A549 (cell line): Measurements from ENCODE around the gene TIMM44. TPM values are rescaled to one million over a fixed set of nuclear protein-coding genes. Genes with fewer than 3 reads are reported as not detected.

Experiments
- ATAC-seq, 2 experiments: fragments of 200-7000 bp in 1 of 2; fragments of >200 bp in 1 of 2; cut with Nextera tagmentation in 1 of 2; cut with Tn5 transposase in 1 of 2; 3 replicates each; pipeline versions ENCODE4 v1.8.0 to v1.9.1; 2018 to 2020; ENCODE audit warnings: mild to moderate bottlenecking in 1 of 2, moderate library complexity in 1 of 2
- CTCF ChIA-PET: fragments of 300-600 bp; sonication (Branson Sonifier 250); formaldehyde crosslinking; extraction: SDS; loops from one replicate; lab custom pipeline; 2021; ENCODE audit warnings: antibody characterized with exemption, inconsistent platforms; lab: Yijun Ruan, JAX
- POLR2A ChIA-PET: fragments of 350-600 bp; formaldehyde crosslinking; extraction: SDS; loops from one replicate; lab custom pipeline; 2021; ENCODE audit warnings: antibody characterized with exemption, inconsistent platforms; lab: Yijun Ruan, JAX
- DNase-seq, 2 experiments: peaks; one replicate each; pipeline versions ENCODE4 v3.0.0 to v3.0.0-alpha.2; 2011 to 2016; ENCODE audit warnings: low read depth in 1 of 2, low spot score in 1 of 2
- FAIRE-seq: peaks from 2 replicates; lab custom pipeline; 2011; peaks lifted over from hg19 to GRCh38; lab: Jason Lieb, UNC
- H3K27ac ChIP-seq, 2 experiments: fragments of >200 bp; sonication (Bioruptor Twin); formaldehyde crosslinking; 3 replicates each; pipeline ENCODE4 v1.5.1; 2016 to 2017
- H3K4me1 ChIP-seq: fragments of >200 bp; sonication (Bioruptor Twin); formaldehyde crosslinking; 3 replicates; pipeline ENCODE4 v1.6.1; 2016
- H3K4me2 ChIP-seq: fragments of >200 bp; sonication (Bioruptor Twin); formaldehyde crosslinking; 3 replicates; pipeline ENCODE4 v1.6.1; 2016
- H3K4me3 ChIP-seq: fragments of >200 bp; sonication (Bioruptor Twin); formaldehyde crosslinking; 3 replicates; pipeline ENCODE4 v1.5.1; 2016
- H3K9me3 ChIP-seq: fragments of >200 bp; sonication (Bioruptor Twin); formaldehyde crosslinking; 3 replicates; pipeline ENCODE4 v1.6.1; 2016
- CBX2 ChIP-seq: fragments of 200-600 bp; sonication (generic); IDR thresholded peaks from 2 replicates; pipeline ENCODE4 v1.6.1; 2016; ENCODE audit warnings: low read depth, mild to moderate bottlenecking, borderline replicate concordance
- CBX8 ChIP-seq: fragments of 200-600 bp; sonication (generic); IDR thresholded peaks from 2 replicates; pipeline ENCODE4 v1.6.1; 2016
- CEBPB ChIP-seq, 2 experiments: fragments of >200 bp in 1 of 2; sonication (Bioruptor Twin) in 1 of 2; formaldehyde crosslinking in 1 of 2; IDR thresholded peaks; 2 replicates each; pipeline ENCODE4 v1.6.1; 2012 to 2016
- EP300 ChIP-seq, 2 experiments: fragments of >200 bp; sonication (Bioruptor Twin); formaldehyde crosslinking; IDR thresholded peaks; 2 replicates in 1 of 2; 3 replicates in 1 of 2; pipeline ENCODE4 v1.6.1; 2016 to 2017
- ESRRA ChIP-seq: fragments of 150-350 bp; IDR thresholded peaks from 2 replicates; pipeline ENCODE4 v1.6.1; 2014; ENCODE audit warnings: mild to moderate bottlenecking, low read length, borderline replicate concordance
- FOSB ChIP-seq: fragments of 250-450 bp; sonication (Bioruptor Pico); IDR thresholded peaks from 2 replicates; pipeline ENCODE4 v1.5.0; 2020; ENCODE audit warnings: mild to moderate bottlenecking, moderate library complexity
- FOSL2 ChIP-seq, 2 experiments: fragments of 450-650 bp in 1 of 2; fragments of >200 bp in 1 of 2; sonication (Bioruptor Twin) in 1 of 2; formaldehyde crosslinking; IDR thresholded peaks; 2 replicates each; pipeline versions ENCODE4 v1.5.0 to v1.6.1; 2016 to 2020; ENCODE audit warnings: mild to moderate bottlenecking in 1 of 2, moderate library complexity in 1 of 2
- HMGXB4 ChIP-seq: fragments of 250-450 bp; sonication (Bioruptor Pico); IDR thresholded peaks from 2 replicates; pipeline ENCODE4 v1.5.0; 2021; ENCODE audit warnings: mild to moderate bottlenecking, moderate library complexity, borderline replicate concordance
- HOXA7 ChIP-seq: fragments of 250-450 bp; sonication (Bioruptor Pico); IDR thresholded peaks from 2 replicates; pipeline ENCODE4 v1.5.0; 2020; ENCODE audit warnings: mild to moderate bottlenecking, moderate library complexity
- HOXB13 ChIP-seq: fragments of 250-450 bp; sonication (Bioruptor Pico); IDR thresholded peaks from 2 replicates; pipeline ENCODE4 v1.5.0; 2020; ENCODE audit warnings: low read depth, mild to moderate bottlenecking, moderate library complexity
- HOXB5 ChIP-seq: fragments of 250-450 bp; sonication (Bioruptor Pico); IDR thresholded peaks from 2 replicates; pipeline ENCODE4 v1.5.0; 2020; ENCODE audit warnings: mild to moderate bottlenecking, moderate library complexity
- NPAS2 ChIP-seq: fragments of 250-450 bp; sonication (Bioruptor Pico); IDR thresholded peaks from 2 replicates; pipeline ENCODE4 v1.8.0; 2022; ENCODE audit warnings: mild to moderate bottlenecking, moderate library complexity, borderline replicate concordance
- POLR2AphosphoS2 ChIP-seq: conservative IDR thresholded peaks from 2 replicates; pipeline ENCODE4 v1.6.1; 2012; ENCODE audit warnings: low read length, improper control_type of control experiment, inconsistent platforms
- RARB ChIP-seq: fragments of 250-450 bp; sonication (Bioruptor Pico); IDR thresholded peaks from 2 replicates; pipeline ENCODE4 v1.8.0; 2021; ENCODE audit warnings: mild to moderate bottlenecking, moderate library complexity
- RCOR1 ChIP-seq: fragments of 150-350 bp; IDR thresholded peaks from 2 replicates; pipeline ENCODE4 v1.6.1; 2014; ENCODE audit warnings: antibody characterized with exemption, low read length, low read depth
- REST ChIP-seq: fragments of 200-600 bp; sonication (generic); IDR thresholded peaks from 2 replicates; pipeline ENCODE4 v1.6.1; 2016; ENCODE audit warnings: antibody characterized with exemption, mild to moderate bottlenecking, moderate library complexity
- SMC3 ChIP-seq: fragments of >200 bp; sonication (Bioruptor Twin); formaldehyde crosslinking; IDR thresholded peaks from 3 replicates; pipeline ENCODE4 v1.6.1; 2018; ENCODE audit warnings: inconsistent platforms
- USF2 ChIP-seq: fragments of 450-650 bp; IDR thresholded peaks from 2 replicates; pipeline ENCODE4 v1.6.1; 2014; ENCODE audit warnings: antibody characterized with exemption
- ZC3H11A ChIP-seq: fragments of 450-650 bp; IDR thresholded peaks from 2 replicates; pipeline ENCODE4 v1.6.1; 2014; ENCODE audit warnings: antibody characterized with exemption, mild to moderate bottlenecking
- ZSCAN20 ChIP-seq: fragments of 250-450 bp; sonication (Bioruptor Pico); IDR thresholded peaks from 2 replicates; pipeline ENCODE4 v1.8.0; 2022; ENCODE audit warnings: mild to moderate bottlenecking, moderate library complexity
- WGBS: methylation state at CpG from one replicate; pipeline ENCODE4 v1.1.6; 2017; ENCODE audit errors: missing lambda C conversion rate; 5-methylcytosine and 5-hydroxymethylcytosine counted together
- polyA plus RNA-seq, 4 experiments: library from polyadenylated mRNA; depleted of rRNA in 3 of 4; stranded (reverse); fragments of >200 nt; fragmentation: RNase III in 1 of 4; extraction: RNeasy Plus Mini Kit Qiagen cat#74134 plus additional on column Dnase treatment in 1 of 4; gene quantifications; 2 replicates in 3 of 4; 3 replicates in 1 of 4; pipeline ENCODE4 v1.2.3, GENCODE V29; 2011 to 2017
- TF ChIP-seq, protein P1 (sequence below): fragments of 250-450 bp; sonication (Bioruptor Pico); IDR thresholded peaks from 2 replicates; pipeline ENCODE4 v1.5.0; 2020; ENCODE audit warnings: low read depth, mild to moderate bottlenecking, moderate library complexity
- TF ChIP-seq, protein P2 (sequence below): fragments of >200 bp; sonication (Bioruptor Twin); formaldehyde crosslinking; IDR thresholded peaks from 3 replicates; pipeline ENCODE4 v1.6.1; 2016

TIMM44 gene
- polyA plus RNA-seq, 2 of the 4 experiments (the other 2 are of a cell fraction), result 29.7 to 53.2 TPM

DNA sequence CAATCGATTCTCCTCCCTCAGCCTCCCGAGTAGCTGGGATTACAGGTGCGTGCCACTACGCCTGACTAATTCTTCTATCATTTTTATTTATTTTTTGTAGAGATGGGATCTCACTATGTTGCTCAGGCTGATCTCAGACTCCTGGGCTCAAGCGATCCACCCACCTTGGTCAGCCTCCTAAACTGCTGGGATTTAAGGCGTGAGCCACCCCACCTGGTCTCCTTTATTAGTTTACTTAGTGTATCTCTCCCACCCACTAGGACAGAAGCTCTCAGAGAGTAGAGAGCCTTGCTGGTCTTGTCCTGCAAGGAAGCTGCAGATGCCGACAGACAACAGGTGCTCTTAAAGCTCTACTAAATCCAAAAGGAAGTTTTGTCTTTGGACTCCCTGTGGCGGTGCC is 57.6 kb downstream of the TIMM44 start (continued):
- TF ChIP-seq, protein P1, sequence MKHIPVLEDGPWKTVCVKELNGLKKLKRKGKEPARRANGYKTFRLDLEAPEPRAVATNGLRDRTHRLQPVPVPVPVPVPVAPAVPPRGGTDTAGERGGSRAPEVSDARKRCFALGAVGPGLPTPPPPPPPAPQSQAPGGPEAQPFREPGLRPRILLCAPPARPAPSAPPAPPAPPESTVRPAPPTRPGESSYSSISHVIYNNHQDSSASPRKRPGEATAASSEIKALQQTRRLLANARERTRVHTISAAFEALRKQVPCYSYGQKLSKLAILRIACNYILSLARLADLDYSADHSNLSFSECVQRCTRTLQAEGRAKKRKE (CRISPR knock-in tag), result no peak
- TF ChIP-seq USF2, result no peak
- TF ChIP-seq POLR2AphosphoS2, result no peak
- TF ChIP-seq NPAS2 (CRISPR knock-in tag), result no peak
- TF ChIP-seq, all 56 proteins: peak for 0

- POLR2A ChIA-PET, result no interaction called here
- no peak overlapping the region for H3K4me2 ChIP-seq
- TF ChIP-seq HOXA7 (CRISPR knock-in tag) (no peak), ZC3H11A (peak; percentile 19; the same call in 1 of the 2 replicates), CBX2 (no peak), RCOR1 (no peak)
- WGBS, result 71% methylated on average over 2 of the region's 2 CpGs
- no peak for ATAC-seq
- H3K9me3 ChIP-seq, result no peaks in the 10 kb centered on the region
- H3K4me3 ChIP-seq, result no peak overlapping the region
- H3K27ac ChIP-seq, result no peak overlapping the region
- CTCF ChIA-PET, result interaction anchor here (0.9 to 1.1 kb wide), 2 partner anchors 13 to 18 kb away, joined by 3 to 5 read pairs; no protein-coding TSS in a partner anchor
- DNase-seq, result no peak
- no peaks in the 10 kb centered on the region for H3K4me1 ChIP-seq
- FAIRE-seq, result no peak
Measured at GRCh38 chr19:7883796-7884570, 59.5 kb downstream of the TIMM44 start.

DNA sequence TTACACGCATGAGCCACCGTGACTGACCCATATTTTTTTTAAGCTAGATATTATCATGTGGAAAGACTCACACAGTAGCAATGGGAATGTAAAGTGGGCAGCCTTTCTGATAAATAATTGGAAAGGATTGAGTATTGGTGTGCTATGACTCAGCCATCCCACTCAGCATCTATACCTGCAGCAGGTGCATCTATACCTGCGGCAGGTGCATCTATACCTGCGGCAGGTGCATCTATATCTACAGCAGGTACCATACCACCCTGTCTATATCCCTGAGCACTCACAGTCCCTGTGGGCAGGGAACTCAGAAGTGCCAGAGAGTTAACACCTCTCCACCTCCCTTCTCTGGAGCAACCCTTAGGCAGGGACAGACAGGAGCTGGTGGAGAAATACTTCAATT is 60.4 kb downstream of the TIMM44 start:
- TF ChIP-seq RARB (CRISPR knock-in tag) (no peak), CEBPB (IDR thresholded peaks at IDR 0.05) (no peak), HOXB13 (CRISPR knock-in tag) (no peak), HMGXB4 (CRISPR knock-in tag) (no peak), HOXB5 (CRISPR knock-in tag) (no peak), ESRRA (no peak), FOSL2 (IDR thresholded peaks at IDR 0.05) (no peak), FOSL2 (CRISPR knock-in tag; IDR thresholded peaks at IDR 0.05) (no peak), FOSB (CRISPR knock-in tag) (no peak), REST (no peak), CBX8 (no peak), CBX2 (no peak), USF2 (no peak), ZSCAN20 (CRISPR knock-in tag) (no peak), EP300 (IDR thresholded peaks at IDR 0.05) (no peak), SMC3 (no peak)
- TF ChIP-seq, protein P2, sequence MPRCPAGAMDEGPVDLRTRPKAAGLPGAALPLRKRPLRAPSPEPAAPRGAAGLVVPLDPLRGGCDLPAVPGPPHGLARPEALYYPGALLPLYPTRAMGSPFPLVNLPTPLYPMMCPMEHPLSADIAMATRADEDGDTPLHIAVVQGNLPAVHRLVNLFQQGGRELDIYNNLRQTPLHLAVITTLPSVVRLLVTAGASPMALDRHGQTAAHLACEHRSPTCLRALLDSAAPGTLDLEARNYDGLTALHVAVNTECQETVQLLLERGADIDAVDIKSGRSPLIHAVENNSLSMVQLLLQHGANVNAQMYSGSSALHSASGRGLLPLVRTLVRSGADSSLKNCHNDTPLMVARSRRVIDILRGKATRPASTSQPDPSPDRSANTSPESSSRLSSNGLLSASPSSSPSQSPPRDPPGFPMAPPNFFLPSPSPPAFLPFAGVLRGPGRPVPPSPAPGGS, result no peak
- Histone ChIP-seq H3K4me2 (no peak overlapping the region), H3K4me3 (no peak overlapping the region), H3K4me1 (no peaks in the 10 kb centered on the region), H3K27ac (no peak overlapping the region), H3K9me3 (no peaks in the 10 kb centered on the region)
- 100% methylated on average over 4 of the region's 4 CpGs for WGBS
- ChIA-PET POLR2A (no interaction called here), CTCF (interaction anchor here (0.9 to 2.1 kb wide), 3 partner anchors 12 to 19 kb away, joined by 3 to 10 read pairs (median 5); no protein-coding TSS in a partner anchor)
- no peak for DNase-seq
- no peak for FAIRE-seq
- no peak for ATAC-seq
